Parathyroid adenoma (tissue), 2 donors: ENCODE measurements around the gene MAFF.

Source experiments
- H2AFZ ChIP-seq: fragments of 300-600 bp; sonication (generic); one replicate; pipeline ENCODE4 v1.7.0; 2017; ENCODE audit warnings: antibody characterized with exemption, mild to moderate bottlenecking
- H3K27ac ChIP-seq: fragments of 300-600 bp; sonication (generic); one replicate; pipeline ENCODE4 v1.7.0; 2017
- H3K27me3 ChIP-seq: fragments of 300-600 bp; sonication (generic); one replicate; pipeline ENCODE4 v1.7.0; 2017; ENCODE audit warnings: low read length; ENCODE audit not compliant: control insufficient read depth, insufficient read depth
- H3K36me3 ChIP-seq: fragments of 300-600 bp; sonication (generic); one replicate; pipeline ENCODE4 v1.7.0; 2017; ENCODE audit warnings: low read length; ENCODE audit not compliant: control insufficient read depth, insufficient read depth
- H3K4me1 ChIP-seq: fragments of 300-600 bp; sonication (generic); one replicate; pipeline ENCODE4 v1.7.0; 2017; ENCODE audit warnings: control low read depth
- H3K4me2 ChIP-seq: fragments of 300-600 bp; sonication (generic); one replicate; pipeline ENCODE4 v1.7.0; 2017; ENCODE audit warnings: low read length
- H3K4me3 ChIP-seq: fragments of 300-600 bp; sonication (generic); one replicate; pipeline ENCODE4 v1.7.0; 2017; ENCODE audit warnings: low read depth, low read length
- H3K79me2 ChIP-seq: fragments of 300-600 bp; sonication (generic); one replicate; pipeline ENCODE4 v1.7.0; 2017; ENCODE audit warnings: control low read depth
- H3K9ac ChIP-seq: fragments of 300-600 bp; sonication (generic); one replicate; pipeline ENCODE4 v1.7.0; 2017; ENCODE audit warnings: mild to moderate bottlenecking
- H3K9me3 ChIP-seq: fragments of 300-600 bp; sonication (generic); one replicate; pipeline ENCODE4 v1.7.0; 2017; ENCODE audit warnings: low read length; ENCODE audit not compliant: control insufficient read depth
- TF ChIP-seq, protein P1 (sequence below): fragments of 300-600 bp; sonication (generic); IDR thresholded peaks from one replicate; pipeline ENCODE4 v1.7.0; 2017; ENCODE audit warnings: antibody characterized with exemption, mild to moderate bottlenecking
- donor health status: primary hyperparathyroidism.

Gene MAFF

GRCh38 chr22:38191731-38192474, 9.9 kb upstream of the MAFF start:
- Histone ChIP-seq H3K9me3 (no peaks in the 10 kb centered on the region), H3K9ac (no peak overlapping the region), H3K4me1 (no peaks in the 10 kb centered on the region), H3K27ac (no peak overlapping the region), H2AFZ (no peak overlapping the region), H3K4me2 (no peak overlapping the region), H3K79me2 (no peaks in the 10 kb centered on the region), H3K4me3 (no peak overlapping the region), H3K36me3 (no peaks in the 10 kb centered on the region), H3K27me3 (no peaks in the 10 kb centered on the region)
- TF ChIP-seq, protein P1, sequence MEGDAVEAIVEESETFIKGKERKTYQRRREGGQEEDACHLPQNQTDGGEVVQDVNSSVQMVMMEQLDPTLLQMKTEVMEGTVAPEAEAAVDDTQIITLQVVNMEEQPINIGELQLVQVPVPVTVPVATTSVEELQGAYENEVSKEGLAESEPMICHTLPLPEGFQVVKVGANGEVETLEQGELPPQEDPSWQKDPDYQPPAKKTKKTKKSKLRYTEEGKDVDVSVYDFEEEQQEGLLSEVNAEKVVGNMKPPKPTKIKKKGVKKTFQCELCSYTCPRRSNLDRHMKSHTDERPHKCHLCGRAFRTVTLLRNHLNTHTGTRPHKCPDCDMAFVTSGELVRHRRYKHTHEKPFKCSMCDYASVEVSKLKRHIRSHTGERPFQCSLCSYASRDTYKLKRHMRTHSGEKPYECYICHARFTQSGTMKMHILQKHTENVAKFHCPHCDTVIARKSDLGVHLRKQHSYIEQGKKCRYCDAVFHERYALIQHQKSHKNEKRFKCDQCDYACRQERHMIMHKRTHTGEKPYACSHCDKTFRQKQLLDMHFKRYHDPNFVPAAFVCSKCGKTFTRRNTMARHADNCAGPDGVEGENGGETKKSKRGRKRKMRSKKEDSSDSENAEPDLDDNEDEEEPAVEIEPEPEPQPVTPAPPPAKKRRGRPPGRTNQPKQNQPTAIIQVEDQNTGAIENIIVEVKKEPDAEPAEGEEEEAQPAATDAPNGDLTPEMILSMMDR: no peak

GRCh38 chr22:38192475-38192863, 9.3 kb upstream of the MAFF start:
- H3K4me1 ChIP-seq: no peaks in the 10 kb centered on the region
- no peaks in the 10 kb centered on the region for H3K36me3 ChIP-seq
- H3K27me3 ChIP-seq: no peaks in the 10 kb centered on the region
- no peaks in the 10 kb centered on the region for H3K79me2 ChIP-seq
- no peak overlapping the region for H3K27ac ChIP-seq
- no peak overlapping the region for H3K9ac ChIP-seq
- H2AFZ ChIP-seq: no peak overlapping the region
- no peak overlapping the region for H3K4me2 ChIP-seq
- no peak overlapping the region for H3K4me3 ChIP-seq
- H3K9me3 ChIP-seq: no peaks in the 10 kb centered on the region
- TF ChIP-seq, protein P1: no peak

- TF ChIP-seq, protein P1: no peak
- Histone ChIP-seq H3K27ac (no peak overlapping the region), H3K9ac (no peak overlapping the region)
Observed at GRCh38 chr22:38193580-38193979, 8.2 kb upstream of the MAFF start.

DNA sequence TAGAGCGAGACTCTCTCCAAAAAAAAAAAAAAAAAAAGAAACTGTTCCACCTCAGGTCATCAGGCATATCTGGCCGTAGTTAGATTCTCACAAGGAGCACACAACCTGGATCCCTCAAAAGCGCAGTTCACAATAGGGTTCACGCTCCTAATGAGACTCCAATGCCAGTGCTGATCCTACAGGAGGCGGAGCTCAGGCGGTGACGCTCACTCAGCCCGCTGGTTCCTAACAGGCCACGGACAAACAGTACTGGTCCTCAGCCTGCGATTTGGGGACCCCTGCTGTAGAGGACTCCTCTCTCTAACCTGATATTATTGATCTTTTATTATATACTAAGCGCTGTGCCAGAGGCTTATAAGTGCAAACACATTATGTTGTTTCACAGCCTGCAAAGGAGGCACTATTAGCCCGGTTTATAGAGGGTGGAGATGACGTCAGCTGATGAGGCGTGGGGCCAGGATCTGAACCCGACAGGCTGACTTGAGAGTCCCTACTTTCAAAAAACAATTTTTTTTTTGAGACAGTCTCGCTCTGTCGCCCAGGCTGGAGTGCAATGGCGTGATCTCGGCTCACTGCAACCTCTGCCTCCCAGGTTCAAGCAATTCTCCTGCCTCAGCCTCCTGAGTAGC, 4.9 kb upstream of the MAFF start:
- Histone ChIP-seq H3K4me1 (no peaks in the 10 kb centered on the region), H3K27me3 (no peaks in the 10 kb centered on the region), H3K9ac (no peak overlapping the region), H3K79me2 (no peaks in the 10 kb centered on the region), H3K36me3 (no peaks in the 10 kb centered on the region), H3K9me3 (no peaks in the 10 kb centered on the region), H3K27ac (no peak overlapping the region), H2AFZ (no peak overlapping the region), H3K4me2 (no peak overlapping the region), H3K4me3 (no peak overlapping the region)
- TF ChIP-seq, protein P1: no peak

More at GRCh38 chr22:38193580-38193979, 8.2 kb upstream of the MAFF start:
- H3K9me3 ChIP-seq: no peaks in the 10 kb centered on the region
- H3K36me3 ChIP-seq: no peaks in the 10 kb centered on the region
- no peaks in the 10 kb centered on the region for H3K27me3 ChIP-seq
- no peak overlapping the region for H3K4me2 ChIP-seq
- no peaks in the 10 kb centered on the region for H3K79me2 ChIP-seq
- no peak overlapping the region for H3K4me3 ChIP-seq
- no peaks in the 10 kb centered on the region for H3K4me1 ChIP-seq
- H2AFZ ChIP-seq: no peak overlapping the region
